Chondrocyte (in vitro differentiated cells): ENCODE measurements around the gene SETD7. TPM values are rescaled to one million over a fixed set of nuclear protein-coding genes. Genes with fewer than 3 reads are reported as not detected.

Experiments used
- DNase-seq: peaks from one replicate; pipeline ENCODE4 v3.0.0; 2021; ENCODE audit warnings: mixed read lengths, low spot score
- H3K27ac Mint-ChIP-seq: one replicate; pipeline ENCODE4 v1.8.0; 2021; ENCODE audit warnings: mild to moderate bottlenecking, moderate library complexity, mixed read lengths; ENCODE audit not compliant: unreplicated experiment
- H3K27me3 Mint-ChIP-seq: 2 replicates; pipeline ENCODE4 v1.8.0; 2021; ENCODE audit warnings: low read depth, mixed read lengths
- H3K36me3 Mint-ChIP-seq: 2 replicates; pipeline ENCODE4 v1.8.0; 2021; ENCODE audit warnings: low read depth, mixed read lengths
- H3K4me1 Mint-ChIP-seq: 2 replicates; pipeline ENCODE4 v1.8.0; 2021; ENCODE audit warnings: low read depth, mild to moderate bottlenecking, mixed read lengths
- H3K4me3 Mint-ChIP-seq: one replicate; pipeline ENCODE4 v1.8.0; 2021; ENCODE audit warnings: mild to moderate bottlenecking, moderate library complexity, mixed read lengths; ENCODE audit not compliant: unreplicated experiment
- H3K9me3 Mint-ChIP-seq: 2 replicates; pipeline ENCODE4 v1.8.0; 2021; ENCODE audit warnings: low read depth, mixed read lengths
- CTCF ChIP-seq: fragments of 200-600 bp; sonication (generic); IDR thresholded peaks from 2 replicates; pipeline ENCODE4 v1.5.0; 2021; ENCODE audit warnings: antibody characterized with exemption, mild to moderate bottlenecking, moderate library complexity
- total RNA-seq: library from RNA; stranded (reverse); gene quantifications from 3 replicates; pipeline ENCODE4 v1.2.1, GENCODE V29; 2021

The SETD7 gene
- total RNA-seq, 1 donor from 2014 or later = 56.3 TPM

DNA sequence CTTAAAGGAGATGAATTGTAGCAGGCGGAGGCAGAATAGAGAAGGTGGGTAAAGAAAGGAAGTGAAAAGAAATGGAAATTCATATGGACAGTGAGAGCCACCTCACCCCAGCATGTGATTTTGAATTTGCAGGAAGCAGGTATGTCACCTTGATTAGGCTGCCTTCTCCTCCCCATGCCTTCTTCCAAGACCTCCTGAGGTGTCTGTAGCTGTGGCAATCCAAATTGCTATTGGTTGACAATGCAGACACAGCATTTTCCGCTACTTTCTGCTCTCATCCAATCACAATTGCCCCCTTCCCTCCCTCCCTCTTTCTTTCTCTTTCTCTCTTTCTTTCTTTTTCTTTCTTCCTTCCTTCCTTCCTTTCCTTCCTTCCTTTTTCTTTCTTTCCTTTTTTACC lies 63.6 kb downstream of the SETD7 start:
- peaks cover 7% of the 10 kb centered on the region for H3K9me3 Mint-ChIP-seq
- no peak overlapping the region for H3K27ac Mint-ChIP-seq
- no peaks in the 10 kb centered on the region for H3K27me3 Mint-ChIP-seq
- H3K4me1 Mint-ChIP-seq = peaks cover 8% of the 10 kb centered on the region
- peaks cover 4% of the 10 kb centered on the region for H3K36me3 Mint-ChIP-seq
- H3K4me3 Mint-ChIP-seq = no peak overlapping the region
- DNase-seq = no peak
- TF ChIP-seq CTCF = no peak

DNA sequence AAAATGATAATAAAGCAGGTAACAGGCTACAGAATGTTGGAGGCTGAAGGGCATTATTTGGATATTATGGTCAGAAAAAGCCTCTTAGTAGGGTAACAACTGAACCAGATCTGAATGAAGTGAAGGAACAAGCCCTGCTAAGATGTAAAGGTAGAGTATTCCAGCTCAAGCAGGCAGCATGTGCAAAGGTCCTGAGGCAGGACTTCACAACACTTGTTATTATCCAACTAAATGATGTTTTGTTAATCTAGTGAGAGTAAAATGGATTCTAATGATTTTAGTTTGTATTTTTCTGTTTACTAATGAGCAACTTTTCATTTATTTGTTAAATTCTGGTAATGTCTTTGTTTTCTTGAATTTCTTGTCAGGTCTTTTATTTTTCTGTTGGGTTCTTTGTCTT lies 66.4 kb downstream of the SETD7 start:
- TF ChIP-seq CTCF = no peak
- peaks cover 17% of the 10 kb centered on the region for H3K4me1 Mint-ChIP-seq

DNA sequence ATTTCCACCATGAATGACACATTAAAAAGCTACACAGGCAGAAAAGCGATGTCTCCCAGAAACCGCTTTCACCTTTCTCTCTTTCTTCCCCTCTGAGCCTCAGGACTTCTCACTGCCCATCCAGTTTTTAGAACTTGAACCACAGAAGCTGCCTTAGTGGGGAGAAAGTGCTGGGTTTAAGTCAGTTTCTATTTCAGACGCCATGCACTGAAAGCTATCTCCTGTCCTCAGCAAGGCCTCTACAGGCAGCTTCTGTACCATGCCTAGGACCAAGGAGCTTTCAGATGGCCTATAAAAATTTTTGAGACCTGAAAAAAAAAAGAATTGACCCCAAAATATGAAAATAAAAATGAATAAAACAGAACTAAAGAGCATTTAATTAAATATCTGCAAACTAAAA lies 67.6 kb downstream of the SETD7 start:
- no peaks in the 10 kb centered on the region for H3K9me3 Mint-ChIP-seq

More for the DNA sequence above, 66.4 kb downstream of the SETD7 start:
- Mint-ChIP-seq H3K27me3 (no peaks in the 10 kb centered on the region), H3K27ac (no peak overlapping the region), H3K36me3 (peaks cover 4% of the 10 kb centered on the region), H3K9me3 (peaks cover 7% of the 10 kb centered on the region), H3K4me3 (no peak overlapping the region)
- no peak for DNase-seq

GRCh38 chr4:139484783-139485311 lies 71.2 kb downstream of the SETD7 start:
- DNase-seq = no peak
- no peak overlapping the region for H3K27ac Mint-ChIP-seq
- no peak overlapping the region for H3K4me3 Mint-ChIP-seq
- no peak for TF ChIP-seq CTCF
- no peaks in the 10 kb centered on the region for H3K27me3 Mint-ChIP-seq
- H3K4me1 Mint-ChIP-seq = peaks cover 17% of the 10 kb centered on the region
- H3K36me3 Mint-ChIP-seq = no peaks in the 10 kb centered on the region
- H3K9me3 Mint-ChIP-seq = no peaks in the 10 kb centered on the region

More for the DNA sequence above, 67.6 kb downstream of the SETD7 start:
- no peaks in the 10 kb centered on the region for H3K27me3 Mint-ChIP-seq
- H3K4me1 Mint-ChIP-seq = peaks cover 17% of the 10 kb centered on the region
- no peak for TF ChIP-seq CTCF
- no peak overlapping the region for H3K27ac Mint-ChIP-seq
- no peak for DNase-seq
- no peak overlapping the region for H3K4me3 Mint-ChIP-seq
- peaks cover 4% of the 10 kb centered on the region for H3K36me3 Mint-ChIP-seq

DNA sequence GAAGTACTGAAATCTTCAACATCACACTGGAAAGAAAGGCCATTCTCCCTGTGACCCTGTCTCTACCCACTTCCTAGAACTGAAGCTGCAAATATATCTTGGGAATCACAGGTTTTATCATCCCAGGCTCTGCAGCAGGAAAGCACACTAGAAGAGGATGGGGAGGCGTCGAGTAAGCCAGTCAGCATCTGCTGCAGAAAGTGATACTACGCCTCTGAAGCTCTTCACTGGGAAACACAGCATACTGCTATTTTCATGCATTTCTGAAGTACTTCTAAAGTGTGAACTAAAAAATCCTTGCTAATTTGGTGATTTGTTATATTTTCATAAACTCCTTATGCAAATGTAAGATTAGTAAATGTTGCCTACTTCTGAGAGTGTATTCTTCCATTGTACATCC lies 73.0 kb downstream of the SETD7 start:
- Mint-ChIP-seq H3K27ac (no peak overlapping the region), H3K27me3 (no peaks in the 10 kb centered on the region), H3K4me3 (no peak overlapping the region), H3K4me1 (peaks cover 29% of the 10 kb centered on the region), H3K36me3 (no peaks in the 10 kb centered on the region), H3K9me3 (no peaks in the 10 kb centered on the region)
- no peak for TF ChIP-seq CTCF
- no peak for DNase-seq
